SU-DHL-6 (cell line): Measurements from ENCODE around the gene C17orf107.

Experiments
- H2AFZ ChIP-seq: fragments of 200-600 bp; sonication (generic); 2 replicates; pipeline ENCODE4 v1.6.1; 2014; ENCODE audit warnings: low read depth, mild to moderate bottlenecking, moderate library complexity, mixed read lengths, antibody characterized with exemption, low read length; ENCODE audit not compliant: severe bottlenecking
- H3F3A ChIP-seq: fragments of 200-600 bp; shearing (Covaris generic); 2 replicates; pipeline ENCODE4 v1.6.0; 2016; ENCODE audit warnings: antibody characterized with exemption, mild to moderate bottlenecking; ENCODE audit not compliant: insufficient read depth
- H3K27ac ChIP-seq: fragments of 200-600 bp; sonication (generic); 2 replicates; pipeline ENCODE4 v1.5.1; 2016; ENCODE audit warnings: low read depth, mild to moderate bottlenecking, low read length, moderate library complexity, mixed read lengths
- H3K27me3 ChIP-seq: fragments of 200-600 bp; sonication (generic), shearing (Covaris generic); 2 replicates; pipeline ENCODE4 v1.6.0; 2014; ENCODE audit warnings: mild to moderate bottlenecking, low read length
- H3K36me3 ChIP-seq: fragments of 200-600 bp; sonication (generic); 2 replicates; pipeline ENCODE4 v1.6.1; 2014; ENCODE audit warnings: mild to moderate bottlenecking, low read length, mixed read lengths
- H3K4me2 ChIP-seq: fragments of 300-600, 200-600 bp; shearing (Covaris generic), sonication (generic); 2 replicates; pipeline ENCODE4 v1.6.0; 2014; ENCODE audit warnings: low read length, low read depth, mild to moderate bottlenecking; ENCODE audit not compliant: poor library complexity, severe bottlenecking
- H3K4me3 ChIP-seq: fragments of 200-600 bp; sonication (generic); 2 replicates; pipeline ENCODE4 v1.5.1; 2014; ENCODE audit warnings: antibody characterized with exemption, low read length, mild to moderate bottlenecking, mixed read lengths; ENCODE audit not compliant: insufficient read depth, poor library complexity, severe bottlenecking
- H3K79me2 ChIP-seq: fragments of 200-600 bp; sonication (generic); 2 replicates; pipeline ENCODE4 v1.6.1; 2014; ENCODE audit warnings: mild to moderate bottlenecking, low read length, moderate library complexity; ENCODE audit not compliant: insufficient read depth
- H3K9ac ChIP-seq: fragments of 200-600 bp; sonication (generic); 2 replicates; pipeline ENCODE4 v1.7.0; 2014; ENCODE audit warnings: mild to moderate bottlenecking, low read length
- H3K9me2 ChIP-seq: fragments of 200-600 bp; sonication (generic); replicated peaks from 2 replicates; pipeline ENCODE4 v1.6.1; 2014; ENCODE audit warnings: low read length; ENCODE audit not compliant: insufficient read depth
- H3K9me3 ChIP-seq: fragments of 200-600 bp; sonication (generic); 2 replicates; pipeline ENCODE4 v1.6.1; 2014; ENCODE audit warnings: low read length, mixed read lengths; ENCODE audit not compliant: insufficient read depth
- H4K20me1 ChIP-seq: fragments of 200-600 bp; sonication (generic); 2 replicates; pipeline ENCODE4 v1.6.1; 2014; ENCODE audit warnings: low read depth, mild to moderate bottlenecking, antibody characterized with exemption, low read length, moderate library complexity, mixed read lengths
- CTCF ChIP-seq: fragments of 200-600 bp; sonication (generic); IDR thresholded peaks from one replicate; pipeline ENCODE4 v1.5.1; 2017; ENCODE audit warnings: antibody characterized with exemption, mild to moderate bottlenecking, low read length, moderate library complexity; ENCODE audit not compliant: insufficient read depth, poor library complexity, severe bottlenecking
- EZH2phosphoT487 ChIP-seq: fragments of 200-600 bp; sonication (generic), shearing (Covaris generic); conservative IDR thresholded peaks from 2 replicates; pipeline ENCODE4 v1.6.1; 2018; ENCODE audit warnings: mild to moderate bottlenecking, antibody characterized with exemption, low read length, moderate library complexity, mixed read lengths

C17orf107 gene

GRCh38 chr17:4899341-4900230 is at the start of gene C17orf107:
C17orf107 (plus strand) TSS chr17:4899536; CDS start chr17:4899763, 227 bp downstream.
- no peaks in the 10 kb centered on the region for H4K20me1 ChIP-seq
- H3K79me2 ChIP-seq: no peaks in the 10 kb centered on the region
- no peak for TF ChIP-seq CTCF
- no peak for TF ChIP-seq EZH2phosphoT487
- H3K9me2 ChIP-seq: no peaks in the 10 kb centered on the region
- peaks cover 5% of the 10 kb centered on the region; the same call in 1 of the 2 replicates for H3F3A ChIP-seq
- H2AFZ ChIP-seq: peak within 1 kb of the TSS; percentile 66
- H3K9me3 ChIP-seq: no peaks in the 10 kb centered on the region
- no peaks in the 10 kb centered on the region for H3K27me3 ChIP-seq
- no peak within 1 kb of the TSS for H3K27ac ChIP-seq
- peak within 1 kb of the TSS; percentile 53 for H3K9ac ChIP-seq
- H3K4me3 ChIP-seq: peak within 1 kb of the TSS; percentile 56
- H3K36me3 ChIP-seq: no peaks in the 10 kb centered on the region
- peak within 1 kb of the TSS; percentile 63 for H3K4me2 ChIP-seq

- TF ChIP-seq CTCF: no peak
- TF ChIP-seq EZH2phosphoT487: no peak
- no peak overlapping the region for H3K4me2 ChIP-seq
Measured at GRCh38 chr17:4850246-4850645, 49.1 kb upstream of the C17orf107 start.

GRCh38 chr17:4851084-4851483 is 48.3 kb upstream of the C17orf107 start:
- Histone ChIP-seq H3K27ac (no peak overlapping the region), H3K27me3 (no peaks in the 10 kb centered on the region), H4K20me1 (no peaks in the 10 kb centered on the region; the same call in 1 of the 2 replicates), H3F3A (no peaks in the 10 kb centered on the region), H3K4me3 (no peak overlapping the region), H3K9ac (no peak overlapping the region), H3K36me3 (no peaks in the 10 kb centered on the region), H3K4me2 (no peak overlapping the region), H3K79me2 (peaks cover 15% of the 10 kb centered on the region), H3K9me2 (no peaks in the 10 kb centered on the region), H2AFZ (no peak overlapping the region), H3K9me3 (no peaks in the 10 kb centered on the region)
- no peak for TF ChIP-seq CTCF
- no peak for TF ChIP-seq EZH2phosphoT487

More at GRCh38 chr17:4850246-4850645, 49.1 kb upstream of the C17orf107 start:
- Histone ChIP-seq H3K9me2 (no peaks in the 10 kb centered on the region), H3K27me3 (no peaks in the 10 kb centered on the region), H3K79me2 (peaks cover 19% of the 10 kb centered on the region), H3K9me3 (no peaks in the 10 kb centered on the region), H3K4me3 (no peak overlapping the region), H3K9ac (no peak overlapping the region), H3K27ac (no peak overlapping the region), H2AFZ (no peak overlapping the region), H3F3A (no peaks in the 10 kb centered on the region), H3K36me3 (no peaks in the 10 kb centered on the region), H4K20me1 (no peaks in the 10 kb centered on the region; the same call in 1 of the 2 replicates)
